H1 (cell line): Measurements from ENCODE around the gene MEIS2. TPM values are rescaled to one million over a fixed set of nuclear protein-coding genes. Genes with fewer than 3 reads are reported as not detected.
A peak's percentile ranks its signal among the peaks of the same experiment; 100 is the strongest.

Source experiments
- CTCF ChIA-PET: fragments of 300-600 bp; sonication (Branson Sonifier 250); formaldehyde crosslinking; loops from one replicate; lab custom pipeline; 2021; ENCODE audit not compliant: partially characterized antibody; lab: Charles Lee
- POLR2A ChIA-PET: fragments of 300-600 bp; sonication (Branson Sonifier 250); formaldehyde crosslinking; loops from one replicate; lab custom pipeline; 2021; ENCODE audit warnings: inconsistent platforms; ENCODE audit not compliant: partially characterized antibody; lab: Charles Lee
- DNase-seq, 2 experiments: peaks; one replicate each; pipeline versions ENCODE4 v3.0.0 to v3.0.0-alpha.2; 2010 to 2022; ENCODE audit warnings: low spot score in 2 of 2, low read depth in 1 of 2, mixed read lengths in 1 of 2
- FAIRE-seq: peaks from 2 replicates; lab custom pipeline; 2011; peaks lifted over from hg19 to GRCh38; lab: Jason Lieb, UNC
- H2AFZ ChIP-seq: 2 replicates; pipeline ENCODE4 v1.8.1; 2012; ENCODE audit warnings: low read length, inconsistent platforms
- H2AK5ac ChIP-seq: 2 replicates; pipeline ENCODE4 v1.6.1; 2013; ENCODE audit warnings: low read depth, low read length
- H2BK120ac ChIP-seq: replicated peaks from 2 replicates; pipeline ENCODE3; 2013; ENCODE audit warnings: low read depth, low read length, inconsistent platforms
- H2BK12ac ChIP-seq: 2 replicates; pipeline ENCODE4 v1.6.1; 2013; ENCODE audit warnings: low read depth, low read length
- H2BK15ac ChIP-seq: 2 replicates; pipeline ENCODE4 v1.6.1; 2013; ENCODE audit warnings: low read length
- H2BK20ac ChIP-seq: 2 replicates; pipeline ENCODE4 v1.6.1; 2013; ENCODE audit warnings: low read length
- H2BK5ac ChIP-seq: 2 replicates; pipeline ENCODE4 v1.6.1; 2013; ENCODE audit warnings: low read depth, low read length
- H3K14ac ChIP-seq: 2 replicates; pipeline ENCODE4 v1.6.1; 2013; ENCODE audit warnings: inconsistent platforms; ENCODE audit not compliant: insufficient read length
- H3K18ac ChIP-seq: 2 replicates; pipeline ENCODE4 v1.6.1; 2013; ENCODE audit warnings: low read length; ENCODE audit errors: extremely low read depth
- H3K23ac ChIP-seq: 2 replicates; pipeline ENCODE4 v1.6.1; 2013; ENCODE audit warnings: inconsistent platforms; ENCODE audit not compliant: insufficient read length
- H3K23me2 ChIP-seq: 2 replicates; pipeline ENCODE4 v1.6.1; 2013; ENCODE audit warnings: low read depth, low read length
- H3K27ac ChIP-seq: 2 replicates; pipeline ENCODE4 v1.6.1; 2011; ENCODE audit warnings: low read depth, low read length, inconsistent platforms
- H3K27me3 ChIP-seq, 4 experiments: replicated peaks in 1 of 4; 1 replicate in 1 of 4; 2 replicates in 3 of 4; pipeline versions ENCODE4 v1.6.1 to v1.8.1; 2011 to 2013; ENCODE audit warnings: low read length in 3 of 4, mild to moderate bottlenecking in 3 of 4, inconsistent platforms in 2 of 4, mixed read lengths in 2 of 4, moderate library complexity in 1 of 4; ENCODE audit not compliant: control insufficient read depth in 3 of 4, insufficient read depth in 3 of 4; ENCODE audit errors: extremely low read depth in 1 of 4
- H3K36me3 ChIP-seq, 4 experiments: 2 replicates each; pipeline versions ENCODE4 v1.6.1 to v1.8.1; 2011 to 2013; ENCODE audit warnings: mild to moderate bottlenecking in 4 of 4, low read length in 3 of 4, moderate library complexity in 2 of 4, control low read depth in 1 of 4, inconsistent platforms in 1 of 4; ENCODE audit not compliant: insufficient read depth in 4 of 4, control insufficient read depth in 2 of 4
- H3K4ac ChIP-seq: replicated peaks from 2 replicates; pipeline ENCODE3; 2013; ENCODE audit warnings: low read length, low read depth, mixed read lengths, inconsistent platforms; ENCODE audit not compliant: insufficient read length
- H3K4me1 ChIP-seq, 4 experiments: replicated peaks in 1 of 4; 1 replicate in 1 of 4; 2 replicates in 3 of 4; pipeline versions ENCODE4 v1.6.1 to v1.8.1; 2011 to 2013; ENCODE audit warnings: low read length in 3 of 4, inconsistent platforms in 2 of 4, mixed read lengths in 1 of 4; ENCODE audit not compliant: insufficient read depth in 4 of 4, control insufficient read depth in 3 of 4
- H3K4me2 ChIP-seq, 2 experiments: 2 replicates each; pipeline versions ENCODE4 v1.6.1 to v1.8.1; 2011 to 2013; ENCODE audit warnings: low read depth in 2 of 2, low read length in 2 of 2, control low read depth in 1 of 2, inconsistent platforms in 1 of 2, mild to moderate bottlenecking in 1 of 2; ENCODE audit not compliant: insufficient read depth in 1 of 2
- H3K4me3 ChIP-seq, 4 experiments: fragments of 200-600, 300-600 bp in 1 of 4; sonication (generic), shearing (Covaris generic), sonication (Bioruptor Twin) in 1 of 4; 2 replicates each; pipeline versions ENCODE4 v1.5.1 to v1.8.1; 2011 to 2016; ENCODE audit warnings: low read length in 4 of 4, low read depth in 3 of 4, control low read depth in 2 of 4, inconsistent platforms in 2 of 4, mild to moderate bottlenecking in 2 of 4, mixed read lengths in 1 of 4, moderate library complexity in 1 of 4; ENCODE audit not compliant: insufficient read depth in 2 of 4; ENCODE audit errors: extremely low read depth in 1 of 4
- H3K56ac ChIP-seq: replicated peaks from 2 replicates; pipeline ENCODE3; 2013; ENCODE audit warnings: low read depth, mild to moderate bottlenecking, mixed read lengths, low read length, inconsistent platforms; ENCODE audit not compliant: insufficient read length
- H3K79me1 ChIP-seq: 2 replicates; pipeline ENCODE4 v1.6.1; 2013; ENCODE audit warnings: low read depth, low read length, control low read depth
- H3K79me2 ChIP-seq, 2 experiments: 2 replicates each; pipeline versions ENCODE4 v1.6.1 to v1.8.1; 2012 to 2013; ENCODE audit warnings: low read length in 2 of 2, mild to moderate bottlenecking in 2 of 2, inconsistent platforms in 1 of 2; ENCODE audit not compliant: insufficient read depth in 2 of 2, control insufficient read depth in 1 of 2
- H3K9ac ChIP-seq, 4 experiments: replicated peaks in 1 of 4; 1 replicate in 1 of 4; 2 replicates in 3 of 4; pipeline versions ENCODE4 v1.6.1 to v1.8.1; 2011 to 2013; ENCODE audit warnings: low read depth in 3 of 4, low read length in 3 of 4, control low read depth in 2 of 4, mild to moderate bottlenecking in 2 of 4, moderate library complexity in 2 of 4, inconsistent platforms in 1 of 4; ENCODE audit errors: extremely low read depth in 1 of 4
- H3K9me3 ChIP-seq, 2 experiments: 2 replicates each; pipeline versions ENCODE4 v1.6.1 to v1.8.1; 2012 to 2013; ENCODE audit warnings: mild to moderate bottlenecking in 2 of 2, moderate library complexity in 2 of 2, control low read depth in 1 of 2, inconsistent platforms in 1 of 2, low read depth in 1 of 2, low read length in 1 of 2, mixed read lengths in 1 of 2; ENCODE audit not compliant: insufficient read depth in 2 of 2
- H4K20me1 ChIP-seq, 2 experiments: replicated peaks in 1 of 2; 2 replicates each; pipeline versions ENCODE3 to v1.8.1; 2011 to 2013; ENCODE audit warnings: inconsistent platforms in 2 of 2, low read length in 2 of 2, mild to moderate bottlenecking in 1 of 2; ENCODE audit not compliant: insufficient read depth in 2 of 2, control insufficient read depth in 1 of 2
- H4K5ac ChIP-seq: 2 replicates; pipeline ENCODE4 v1.6.1; 2013; ENCODE audit warnings: low read length, low read depth, mixed read lengths, inconsistent platforms; ENCODE audit not compliant: insufficient read length
- H4K8ac ChIP-seq: 2 replicates; pipeline ENCODE4 v1.8.0; 2013; ENCODE audit warnings: mild to moderate bottlenecking, moderate library complexity, low read length, inconsistent platforms; ENCODE audit not compliant: insufficient read depth; ENCODE audit errors: extremely low read depth
- H4K91ac ChIP-seq: replicated peaks from 2 replicates; pipeline ENCODE3; 2013; ENCODE audit warnings: low read length, mixed read lengths, inconsistent platforms; ENCODE audit not compliant: insufficient read length
- PHF8 ChIP-seq: fragments of 200-600 bp; sonication (generic); conservative IDR thresholded peaks from 2 replicates; pipeline ENCODE4 v1.7.1; 2012; ENCODE audit warnings: low read depth, mild to moderate bottlenecking, inconsistent platforms, low read length, moderate library complexity
- polyA plus RNA-seq, 7 experiments: library from polyadenylated mRNA; depleted of rRNA in 3 of 7; stranded (reverse) in 5 of 7; unstranded in 2 of 7; fragments of >200 nt in 5 of 7; fragments of 200-250 nt in 2 of 7; gene quantifications; 1 replicate in 5 of 7; 2 replicates in 1 of 7; 4 replicates in 1 of 7; pipeline versions ENCODE4 v1.2.1 to v1.2.3, GENCODE V29; 2011 to 2013; ENCODE audit warnings: missing spikeins in 2 of 7, mixed read lengths in 2 of 7
- total RNA-seq: library from RNA; stranded (reverse); fragmentation: NEBNext Ultra II Directional; extraction: Animal tissue kit (Norgen Biotek cat#: 25700); gene quantifications from 2 replicates; pipeline ENCODE4 v1.2.1, GENCODE V29; 2021

The MEIS2 gene
- total and polyA plus RNA-seq, 2 of the 8 experiments (the other 6 are each of a cell fraction or from before 2014, with no cell fraction given) = 0.22 to 1.2 TPM

GRCh38 chr15:36988947-36989346, 111.4 kb downstream of the MEIS2 start:
- Histone ChIP-seq H3K23me2 (peaks cover 2% of the 10 kb centered on the region; the same call in 1 of the 2 replicates), H3K18ac (no peak overlapping the region), H4K91ac (no peak overlapping the region), H3K14ac (no peak overlapping the region), H4K5ac (no peak overlapping the region), H3K23ac (no peak overlapping the region), H3K27me3 (no peaks in the 10 kb centered on the region), H3K4me3 (no peak overlapping the region), H3K4me2 (no peak overlapping the region), H2BK20ac (no peak overlapping the region), H2BK12ac (no peak overlapping the region), H2AK5ac (no peak overlapping the region), H2BK15ac (no peak overlapping the region), H3K79me2 (no peaks in the 10 kb centered on the region), H3K27ac (no peak overlapping the region), H3K4ac (no peak overlapping the region), H2AFZ (peak overlapping the region; percentile 48; the same call in 1 of the 2 replicates), H3K79me1 (no peaks in the 10 kb centered on the region), H3K56ac (no peak overlapping the region), H4K20me1 (no peaks in the 10 kb centered on the region), H3K9me3 (no peaks in the 10 kb centered on the region), H2BK120ac (no peak overlapping the region), H2BK5ac (no peak overlapping the region), H3K4me1 (peaks cover 0 to 2% (median 0%) of the 10 kb centered on the region in 4 experiments; a peak in 1 of 7 replicates), H3K36me3 (no peaks in the 10 kb centered on the region), H3K9ac (no peak overlapping the region), H4K8ac (no peak overlapping the region)
- no peak for FAIRE-seq
- POLR2A ChIA-PET = no interaction called here
- CTCF ChIA-PET = interaction anchor here (0.7 kb wide), 1 partner anchor 59 kb away, joined by 4 read pairs; no protein-coding TSS in a partner anchor
- DNase-seq = no peak
- TF ChIP-seq PHF8 = no peak
